H1 (cell line): ENCODE results near the gene PTH1R. TPM values are rescaled to one million over a fixed set of nuclear protein-coding genes. Genes with fewer than 3 reads are reported as not detected.
A peak's percentile ranks its signal among the peaks of the same experiment; 100 is the strongest.

Source experiments
- ATF3 ChIP-seq: IDR thresholded peaks from 2 replicates; pipeline ENCODE4 v1.6.1; 2011; ENCODE audit warnings: low read depth, mild to moderate bottlenecking, low read length; ENCODE audit not compliant: insufficient read depth
- CHD2 ChIP-seq: IDR thresholded peaks from 2 replicates; pipeline ENCODE4 v1.6.1; 2012; ENCODE audit warnings: low read length, improper control_type of control experiment
- CHD7 ChIP-seq: fragments of 300-600 bp; sonication (generic); IDR thresholded peaks from 2 replicates; pipeline ENCODE4 v1.7.1; 2012; ENCODE audit warnings: low read length, moderate library complexity, mild to moderate bottlenecking, inconsistent platforms; ENCODE audit not compliant: insufficient replicate concordance
- JUND ChIP-seq: IDR thresholded peaks from 2 replicates; pipeline ENCODE4 v1.6.1; 2011; ENCODE audit warnings: mild to moderate bottlenecking, improper control_type of control experiment, low read length
- NANOG ChIP-seq: IDR thresholded peaks from 2 replicates; pipeline ENCODE4 v1.6.1; 2011; ENCODE audit warnings: low read length, low read depth, mild to moderate bottlenecking, inconsistent platforms; ENCODE audit not compliant: insufficient read depth, poor library complexity, severe bottlenecking
- SIX5 ChIP-seq: IDR thresholded peaks from 2 replicates; pipeline ENCODE4 v1.6.1; 2011; ENCODE audit warnings: mild to moderate bottlenecking, low read depth, low read length
- TAF1 ChIP-seq: IDR thresholded peaks from 2 replicates; pipeline ENCODE4 v1.6.1; 2011; ENCODE audit warnings: mild to moderate bottlenecking, low read depth, low read length
- TBP ChIP-seq: IDR thresholded peaks from 2 replicates; pipeline ENCODE4 v1.6.1; 2011; ENCODE audit warnings: low read depth, low read length, improper control_type of control experiment
- TCF12 ChIP-seq: IDR thresholded peaks from 2 replicates; pipeline ENCODE4 v1.6.1; 2011; ENCODE audit warnings: low read depth, mild to moderate bottlenecking, low read length
- YY1 ChIP-seq: IDR thresholded peaks from 2 replicates; pipeline ENCODE4 v1.6.1; 2011; ENCODE audit warnings: low read depth, mild to moderate bottlenecking, low read length
- polyA plus RNA-seq, 7 experiments: library from polyadenylated mRNA; depleted of rRNA in 3 of 7; stranded (reverse) in 5 of 7; unstranded in 2 of 7; fragments of >200 nt in 5 of 7; fragments of 200-250 nt in 2 of 7; gene quantifications; 1 replicate in 5 of 7; 2 replicates in 1 of 7; 4 replicates in 1 of 7; pipeline versions ENCODE4 v1.2.1 to v1.2.3, GENCODE V29; 2011 to 2013; ENCODE audit warnings: missing spikeins in 2 of 7, mixed read lengths in 2 of 7
- total RNA-seq: library from RNA; stranded (reverse); fragmentation: NEBNext Ultra II Directional; extraction: Animal tissue kit (Norgen Biotek cat#: 25700); gene quantifications from 2 replicates; pipeline ENCODE4 v1.2.1, GENCODE V29; 2021

Gene PTH1R
- total and polyA plus RNA-seq, 2 of the 8 experiments (the other 6 are each of a cell fraction or from before 2014, with no cell fraction given), result 0.57 to 1.5 TPM

GRCh38 chr3:46935168-46935858 is 57.8 kb downstream of the PTH1R start (continued):
- no peak for TF ChIP-seq SIX5
- TF ChIP-seq CHD7, result no peak
- 0 out of 2 replicates have a peak, but pooled peaks have one; percentile 49 for TF ChIP-seq YY1
- TF ChIP-seq TCF12, result no peak
- peak; percentile 100 for TF ChIP-seq JUND
- 0 out of 2 replicates have a peak, but pooled peaks have one; percentile 53 for TF ChIP-seq CHD2
- TF ChIP-seq TAF1, result 0 out of 2 replicates have a peak, but pooled peaks have one; percentile 28
- TF ChIP-seq NANOG, result no peak
- TF ChIP-seq TBP, result peak; percentile 67
- TF ChIP-seq ATF3, result peak; percentile 85
